Stimulated activated CD8-positive, alpha-beta memory T cell treated with anti-CD3 and anti-CD28 coated beads, Interleukin-7, amount 100 ng/mL, for 24 hours (primary cell): Measurements from ENCODE around the gene LRP2.
"Not testable (repeated sequence)": the region's sequence is repeated elsewhere in the genome, so short reads cannot be mapped to it uniquely, and the experiment has no call there.

Source experiments
- DNase-seq: peaks from one replicate; pipeline ENCODE4 v3.0.0-alpha.2; 2020; ENCODE audit warnings: low read depth

Gene LRP2

GRCh38 chr2:169362118-169362893 is at the start of gene LRP2:
Gene LRP2, minus strand, starts transcription at chr2:169362534. Its CDS starts 135 bp downstream, at chr2:169362399.
- DNase-seq, result no peak

- DNase-seq, result no peak
Observed at GRCh38 chr2:169406891-169407290, 44.6 kb upstream of the LRP2 start.

- DNase-seq, result not testable (repeated sequence)
Observed at GRCh38 chr2:169399491-169399890, 37.2 kb upstream of the LRP2 start.

- no peak for DNase-seq
Observed at GRCh38 chr2:169397697-169398096, 35.4 kb upstream of the LRP2 start.

GRCh38 chr2:169395821-169396374 is 33.6 kb upstream of the LRP2 start:
- no peak for DNase-seq

GRCh38 chr2:169393068-169393590 is 30.8 kb upstream of the LRP2 start:
- no peak for DNase-seq

- DNase-seq, result no peak
Observed at GRCh38 chr2:169391236-169391635, 28.9 kb upstream of the LRP2 start.

- DNase-seq, result no peak
Observed at GRCh38 chr2:169388161-169388560, 25.8 kb upstream of the LRP2 start.

GRCh38 chr2:169386722-169387121 is 24.4 kb upstream of the LRP2 start:
- DNase-seq, result no peak

GRCh38 chr2:169384816-169385215 is 22.5 kb upstream of the LRP2 start:
- no peak for DNase-seq

GRCh38 chr2:169372561-169372960 is 10.2 kb upstream of the LRP2 start:
- DNase-seq, result no peak

GRCh38 chr2:169366066-169366465 is 3.7 kb upstream of the LRP2 start:
- DNase-seq, result no peak

GRCh38 chr2:169365029-169365480 is 2.7 kb upstream of the LRP2 start:
- no peak for DNase-seq

GRCh38 chr2:169363560-169364150 is 1.3 kb upstream of the LRP2 start:
- no peak for DNase-seq

GRCh38 chr2:169362894-169363559 is 693 bp upstream of the LRP2 start:
- DNase-seq, result no peak

- DNase-seq, result no peak
Observed at GRCh38 chr2:169361706-169362117, 622 bp downstream of the LRP2 start.

GRCh38 chr2:169360984-169361705 is 1.2 kb downstream of the LRP2 start:
- DNase-seq, result no peak

GRCh38 chr2:169358016-169358415 is 4.3 kb downstream of the LRP2 start:
- no peak for DNase-seq

GRCh38 chr2:169354244-169354643 is 8.1 kb downstream of the LRP2 start:
- DNase-seq, result no peak

- no peak for DNase-seq
Observed at GRCh38 chr2:169351725-169352124, 10.6 kb downstream of the LRP2 start.

GRCh38 chr2:169349535-169349934 is 12.8 kb downstream of the LRP2 start:
- no peak for DNase-seq
